Cardiac ventricle fibroblast (primary cell): ENCODE measurements around the gene SBK3. TPM values are rescaled to one million over a fixed set of nuclear protein-coding genes. Genes with fewer than 3 reads are reported as not detected.

Source experiments
- total RNA-seq: library from RNA; depleted of rRNA; stranded (reverse); fragments of >200 nt; gene quantifications from 2 replicates; pipeline ENCODE4 v1.2.3, GENCODE V29; 2015

The SBK3 gene, protein sequence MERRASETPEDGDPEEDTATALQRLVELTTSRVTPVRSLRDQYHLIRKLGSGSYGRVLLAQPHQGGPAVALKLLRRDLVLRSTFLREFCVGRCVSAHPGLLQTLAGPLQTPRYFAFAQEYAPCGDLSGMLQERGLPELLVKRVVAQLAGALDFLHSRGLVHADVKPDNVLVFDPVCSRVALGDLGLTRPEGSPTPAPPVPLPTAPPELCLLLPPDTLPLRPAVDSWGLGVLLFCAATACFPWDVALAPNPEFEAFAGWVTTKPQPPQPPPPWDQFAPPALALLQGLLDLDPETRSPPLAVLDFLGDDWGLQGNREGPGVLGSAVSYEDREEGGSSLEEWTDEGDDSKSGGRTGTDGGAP
- total RNA-seq: not detected in 2 replicates

DNA sequence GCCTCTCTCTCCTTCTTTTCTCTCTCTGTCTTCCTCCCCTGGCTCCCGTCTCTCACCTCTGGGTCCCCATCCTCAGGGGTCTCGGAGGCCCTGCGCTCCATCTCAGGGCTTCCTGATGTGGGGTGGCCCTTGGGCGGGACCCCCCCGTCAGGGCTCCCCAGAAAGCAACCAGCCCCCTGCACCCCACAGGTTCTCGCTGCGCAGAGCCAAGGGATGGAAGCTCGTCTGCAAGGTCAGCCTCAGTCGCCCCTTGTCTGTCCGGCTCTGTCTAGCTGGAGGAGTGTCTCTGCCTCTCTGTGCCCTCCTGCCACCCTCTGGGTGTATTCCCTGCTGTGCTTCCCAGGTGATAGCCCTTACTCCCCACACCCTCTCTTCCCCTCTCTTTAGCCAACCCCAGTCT, at the start of gene SBK3:
SBK3 (minus strand) TSS at position 101 of the 400 bp plus-strand sequence; CDS start at position 101, 0 bp downstream.

DNA sequence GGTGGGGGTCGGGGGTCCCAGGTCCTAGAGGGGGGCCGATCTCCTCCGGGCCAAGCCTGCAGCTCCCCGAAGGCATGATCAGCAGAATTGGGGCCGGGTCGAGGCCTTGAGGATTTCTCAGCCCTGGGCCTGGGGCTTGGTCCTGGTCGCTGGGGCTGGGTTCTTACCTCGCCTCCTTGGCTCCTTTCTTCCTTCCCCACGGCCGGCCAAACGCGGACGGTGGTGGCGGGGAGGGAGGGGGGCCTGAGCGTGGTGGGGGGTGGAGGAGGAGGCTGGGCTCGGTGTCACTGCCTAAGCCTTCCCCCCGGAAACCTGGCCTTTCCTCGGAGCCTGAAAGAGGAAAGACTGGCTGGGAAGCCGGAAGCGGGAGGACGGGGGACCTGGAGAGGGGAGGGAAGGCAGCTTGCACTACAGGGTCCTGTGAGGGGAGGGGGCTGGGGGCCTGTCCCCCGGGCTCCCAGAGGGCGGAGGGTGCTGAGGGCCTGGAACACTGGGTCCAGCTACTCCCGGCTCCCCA, 35.3 kb upstream of the SBK3 start, which contains the start of gene ZNF579:
ZNF579 (minus strand) TSS at position 221 of the 517 bp plus-strand sequence. CDS start 1,209 bp downstream, outside the sequence.

DNA sequence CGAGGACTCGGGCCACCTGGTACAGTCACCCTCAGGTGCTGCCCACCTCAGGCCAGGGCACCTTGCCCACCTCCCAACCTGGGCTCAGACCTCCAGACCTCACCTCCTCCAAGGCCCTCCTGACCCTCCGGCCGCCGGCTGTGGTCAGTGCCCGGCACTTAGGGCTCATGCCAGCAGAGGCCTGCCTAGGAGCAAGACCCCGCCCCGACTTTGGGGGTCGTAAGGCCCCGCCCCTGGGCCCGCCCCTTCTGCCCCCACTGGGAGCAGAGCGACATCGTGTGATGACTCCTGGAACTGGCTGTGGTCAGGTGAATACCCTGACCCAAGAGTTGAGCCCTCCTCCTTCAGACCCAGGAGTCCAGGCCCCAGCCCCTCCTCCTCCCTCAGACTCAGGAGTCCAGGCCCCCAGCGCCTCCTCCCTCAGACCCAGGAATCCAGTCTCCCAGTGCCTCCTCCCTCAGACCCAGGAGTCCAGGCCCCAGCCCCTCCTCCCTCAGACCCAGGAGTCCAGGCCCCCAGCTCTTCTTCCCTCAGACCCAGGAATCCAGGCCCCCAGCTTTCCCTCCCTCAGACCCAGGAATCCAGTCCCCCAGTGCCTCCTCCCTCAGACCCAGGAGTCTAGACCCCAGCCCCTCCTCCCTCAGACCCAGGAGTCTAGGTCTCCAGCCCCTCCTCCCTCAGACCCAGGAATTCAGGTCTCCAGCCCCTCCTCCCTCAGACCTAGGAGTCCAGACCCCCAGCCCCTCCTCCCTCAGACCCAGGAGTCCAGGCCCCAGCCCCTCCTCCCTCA, 8.2 kb downstream of the SBK3 start, which contains the start of gene SBK2:
SBK2 (minus strand) TSS at position 183 of the 790 bp plus-strand sequence. CDS start 839 bp downstream, outside the sequence.

Other genes starting within 250 kb of the SBK3 start
- not detected in 2 replicates for gene TMEM150B, start 220.2 kb downstream of the SBK3 start, total RNA-seq
- gene KMT5C, start 205.7 kb downstream of the SBK3 start, total RNA-seq: 4.2 and 8.7 TPM in 2 replicates
- gene COX6B2, start 190.8 kb downstream of the SBK3 start, total RNA-seq: not detected in 2 replicates
- gene GARIN5B, start 182.3 kb downstream of the SBK3 start, total RNA-seq: not detected in 2 replicates
- 0.15 and 0.31 TPM in 2 replicates for gene IL11, start 175.1 kb downstream of the SBK3 start, total RNA-seq
- not detected in 2 replicates for gene TMEM190, start 168.7 kb downstream of the SBK3 start, total RNA-seq
- 0.19 and 0.83 TPM in 2 replicates for gene TMEM238, start 161.3 kb downstream of the SBK3 start, total RNA-seq
- 656 and 731 TPM in 2 replicates for gene RPL28, start 159.6 kb downstream of the SBK3 start, total RNA-seq
- gene UBE2S, start 137.8 kb downstream of the SBK3 start, total RNA-seq: 22.0 and 33.7 TPM in 2 replicates
- not detected in 2 replicates for gene SHISA7, start 102.2 kb downstream of the SBK3 start, total RNA-seq
- gene ISOC2, start 83.9 kb downstream of the SBK3 start, total RNA-seq: 84.9 and 94.9 TPM in 2 replicates
- not detected in 2 replicates for gene C19orf85, start 80.8 kb downstream of the SBK3 start, total RNA-seq
- 5.8 and 8.5 TPM in 2 replicates for gene ZNF628, start 68.9 kb downstream of the SBK3 start, total RNA-seq
- 4.2 and 11.4 TPM in 2 replicates for gene NAT14, start 60.4 kb downstream of the SBK3 start, total RNA-seq
- 70.0 and 81.2 TPM in 2 replicates for gene SSC5D, start 57.1 kb downstream of the SBK3 start, total RNA-seq
- gene SBK2, start 8.4 kb downstream of the SBK3 start, total RNA-seq: not detected in 2 replicates
- gene ZNF579, start 35.3 kb upstream of the SBK3 start, total RNA-seq: 6.3 and 6.6 TPM in 2 replicates
- 4.9 and 7.0 TPM in 2 replicates for gene FIZ1, start 54.0 kb upstream of the SBK3 start, total RNA-seq
- 17.9 and 21.6 TPM in 2 replicates for gene ZNF524, start 54.7 kb upstream of the SBK3 start, total RNA-seq
- gene ZNF865, start 60.1 kb upstream of the SBK3 start, total RNA-seq: 6.8 and 7.6 TPM in 2 replicates
- 2.1 and 4.0 TPM in 2 replicates for gene ZNF784, start 79.0 kb upstream of the SBK3 start, total RNA-seq
- 16.3 and 17.3 TPM in 2 replicates for gene ZNF580, start 95.5 kb upstream of the SBK3 start, total RNA-seq
- 37.1 and 44.1 TPM in 2 replicates for gene ZNF581, start 98.1 kb upstream of the SBK3 start, total RNA-seq
- 14.9 and 17.8 TPM in 2 replicates for gene CCDC106, start 102.7 kb upstream of the SBK3 start, total RNA-seq
- gene U2AF2, start 109.5 kb upstream of the SBK3 start, total RNA-seq: 86.1 and 111 TPM in 2 replicates
- 164 and 197 TPM in 2 replicates for gene EPN1, start 129.7 kb upstream of the SBK3 start, total RNA-seq
- gene NLRP9, start 192.9 kb upstream of the SBK3 start, total RNA-seq: not detected in 2 replicates
- not detected in 2 replicates for gene RFPL4A, start 213.6 kb upstream of the SBK3 start, total RNA-seq
- gene RFPL4AL1, start 223.6 kb upstream of the SBK3 start, total RNA-seq: not detected in 2 replicates